ENCODE measurements around the gene TSPAN10.
A peak's percentile ranks its signal among the peaks of the same experiment; 100 is the strongest.

Gene TSPAN10

GRCh38 chr17:81638683-81639082, 1.7 kb downstream of the TSPAN10 start:
- Histone ChIP-seq H3K36me3 (ENCODE audit: control insufficient read depth, insufficient read depth, low read length, severe bottlenecking) (no peaks in the 10 kb centered on the region), H3K9me3 (ENCODE audit: control insufficient read depth, low read length) (no peaks in the 10 kb centered on the region), H3K4me1 (ENCODE audit: control insufficient read depth, insufficient read depth, low read length) (peaks cover 11% of the 10 kb centered on the region), H3K27me3 (replicated peaks; ENCODE audit: control insufficient read depth, insufficient read depth, low read length) (no peaks in the 10 kb centered on the region), H3K9ac (ENCODE audit: low read length) (no peak overlapping the region), H3K4me3 (ENCODE audit: low read length) (no peak overlapping the region)
- no peak for DNase-seq (ENCODE audit: low read depth)

- no peaks in the 10 kb centered on the region for H3K36me3 ChIP-seq (ENCODE audit: control insufficient read depth, insufficient read depth, low read length, severe bottlenecking)
- peaks cover 11% of the 10 kb centered on the region for H3K4me1 ChIP-seq (ENCODE audit: control insufficient read depth, insufficient read depth, low read length)
- H3K4me3 ChIP-seq (ENCODE audit: low read length): no peak overlapping the region
- no peaks in the 10 kb centered on the region for H3K9me3 ChIP-seq (ENCODE audit: control insufficient read depth, low read length)
- H3K27me3 ChIP-seq (replicated peaks; ENCODE audit: control insufficient read depth, insufficient read depth, low read length): no peaks in the 10 kb centered on the region
- no peak for DNase-seq (ENCODE audit: low read depth)
- no peak overlapping the region for H3K9ac ChIP-seq (ENCODE audit: low read length)
Measured at GRCh38 chr17:81640011-81640410, 3.0 kb downstream of the TSPAN10 start.

GRCh38 chr17:81641825-81642489, 5.0 kb downstream of the TSPAN10 start:
- Histone ChIP-seq H3K4me3 (ENCODE audit: low read length) (no peak overlapping the region), H3K4me1 (ENCODE audit: control insufficient read depth, insufficient read depth, low read length) (peaks cover 3% of the 10 kb centered on the region), H3K9ac (ENCODE audit: low read length) (no peak overlapping the region), H3K9me3 (ENCODE audit: control insufficient read depth, low read length) (no peaks in the 10 kb centered on the region), H3K36me3 (ENCODE audit: control insufficient read depth, insufficient read depth, low read length, severe bottlenecking) (no peaks in the 10 kb centered on the region), H3K27me3 (replicated peaks; ENCODE audit: control insufficient read depth, insufficient read depth, low read length) (peaks cover 4% of the 10 kb centered on the region)
- peak; percentile 62 for DNase-seq (ENCODE audit: low read depth)

GRCh38 chr17:81644496-81644895, 7.5 kb downstream of the TSPAN10 start:
- Histone ChIP-seq H3K4me3 (ENCODE audit: low read length) (no peak overlapping the region), H3K9me3 (ENCODE audit: control insufficient read depth, low read length) (no peaks in the 10 kb centered on the region)
- DNase-seq (ENCODE audit: low read depth): no peak

GRCh38 chr17:81644976-81645952, 8.3 kb downstream of the TSPAN10 start:
- Histone ChIP-seq H3K27me3 (replicated peaks; ENCODE audit: control insufficient read depth, insufficient read depth, low read length) (peaks cover 18% of the 10 kb centered on the region), H3K4me3 (ENCODE audit: low read length) (no peak overlapping the region), H3K9ac (ENCODE audit: low read length) (no peak overlapping the region), H3K9me3 (ENCODE audit: control insufficient read depth, low read length) (no peaks in the 10 kb centered on the region), H3K4me1 (ENCODE audit: control insufficient read depth, insufficient read depth, low read length) (no peaks in the 10 kb centered on the region), H3K36me3 (ENCODE audit: control insufficient read depth, insufficient read depth, low read length, severe bottlenecking) (no peaks in the 10 kb centered on the region)
- DNase-seq (ENCODE audit: low read depth): no peak

More at GRCh38 chr17:81644496-81644895, 7.5 kb downstream of the TSPAN10 start:
- Histone ChIP-seq H3K9ac (ENCODE audit: low read length) (no peak overlapping the region), H3K27me3 (replicated peaks; ENCODE audit: control insufficient read depth, insufficient read depth, low read length) (peaks cover 18% of the 10 kb centered on the region), H3K4me1 (ENCODE audit: control insufficient read depth, insufficient read depth, low read length) (no peaks in the 10 kb centered on the region), H3K36me3 (ENCODE audit: control insufficient read depth, insufficient read depth, low read length, severe bottlenecking) (no peaks in the 10 kb centered on the region)

- Histone ChIP-seq H3K4me1 (ENCODE audit: control insufficient read depth, insufficient read depth, low read length) (peaks cover 4% of the 10 kb centered on the region), H3K4me3 (ENCODE audit: low read length) (no peak overlapping the region), H3K9me3 (ENCODE audit: control insufficient read depth, low read length) (no peaks in the 10 kb centered on the region), H3K27me3 (replicated peaks; ENCODE audit: control insufficient read depth, insufficient read depth, low read length) (peaks cover 18% of the 10 kb centered on the region), H3K36me3 (ENCODE audit: control insufficient read depth, insufficient read depth, low read length, severe bottlenecking) (no peaks in the 10 kb centered on the region), H3K9ac (ENCODE audit: low read length) (no peak overlapping the region)
- no peak for DNase-seq (ENCODE audit: low read depth)
Measured at GRCh38 chr17:81646869-81647600, 10.0 kb downstream of the TSPAN10 start.

- peaks cover 4% of the 10 kb centered on the region for H3K4me1 ChIP-seq (ENCODE audit: control insufficient read depth, insufficient read depth, low read length)
- no peak overlapping the region for H3K9ac ChIP-seq (ENCODE audit: low read length)
- H3K9me3 ChIP-seq (ENCODE audit: control insufficient read depth, low read length): no peaks in the 10 kb centered on the region
- H3K27me3 ChIP-seq (replicated peaks; ENCODE audit: control insufficient read depth, insufficient read depth, low read length): peaks cover 18% of the 10 kb centered on the region
- DNase-seq (ENCODE audit: low read depth): no peak
- no peak overlapping the region for H3K4me3 ChIP-seq (ENCODE audit: low read length)
- H3K36me3 ChIP-seq (ENCODE audit: control insufficient read depth, insufficient read depth, low read length, severe bottlenecking): no peaks in the 10 kb centered on the region
Measured at GRCh38 chr17:81647640-81648012, 10.6 kb downstream of the TSPAN10 start.

- peaks cover 18% of the 10 kb centered on the region for H3K27me3 ChIP-seq (replicated peaks; ENCODE audit: control insufficient read depth, insufficient read depth, low read length)
- no peak for DNase-seq (ENCODE audit: low read depth)
- H3K9me3 ChIP-seq (ENCODE audit: control insufficient read depth, low read length): no peaks in the 10 kb centered on the region
- no peaks in the 10 kb centered on the region for H3K36me3 ChIP-seq (ENCODE audit: control insufficient read depth, insufficient read depth, low read length, severe bottlenecking)
- no peak overlapping the region for H3K9ac ChIP-seq (ENCODE audit: low read length)
- peaks cover 4% of the 10 kb centered on the region for H3K4me1 ChIP-seq (ENCODE audit: control insufficient read depth, insufficient read depth, low read length)
- no peak overlapping the region for H3K4me3 ChIP-seq (ENCODE audit: low read length)
Measured at GRCh38 chr17:81648013-81648706, 11.2 kb downstream of the TSPAN10 start.

GRCh38 chr17:81648707-81649085, 11.7 kb downstream of the TSPAN10 start:
- no peaks in the 10 kb centered on the region for H3K9me3 ChIP-seq (ENCODE audit: control insufficient read depth, low read length)
- H3K4me3 ChIP-seq (ENCODE audit: low read length): no peak overlapping the region
- H3K27me3 ChIP-seq (replicated peaks; ENCODE audit: control insufficient read depth, insufficient read depth, low read length): peaks cover 18% of the 10 kb centered on the region
- H3K9ac ChIP-seq (ENCODE audit: low read length): no peak overlapping the region
- peaks cover 4% of the 10 kb centered on the region for H3K4me1 ChIP-seq (ENCODE audit: control insufficient read depth, insufficient read depth, low read length)
- H3K36me3 ChIP-seq (ENCODE audit: control insufficient read depth, insufficient read depth, low read length, severe bottlenecking): no peaks in the 10 kb centered on the region
- DNase-seq (ENCODE audit: low read depth): no peak

GRCh38 chr17:81650951-81651350, 14.0 kb downstream of the TSPAN10 start:
- H3K9ac ChIP-seq (ENCODE audit: low read length): no peak overlapping the region
- no peak overlapping the region for H3K4me3 ChIP-seq (ENCODE audit: low read length)
- DNase-seq (ENCODE audit: low read depth): no peak
- H3K4me1 ChIP-seq (ENCODE audit: control insufficient read depth, insufficient read depth, low read length): peaks cover 4% of the 10 kb centered on the region
- peaks cover 18% of the 10 kb centered on the region for H3K27me3 ChIP-seq (replicated peaks; ENCODE audit: control insufficient read depth, insufficient read depth, low read length)
- H3K9me3 ChIP-seq (ENCODE audit: control insufficient read depth, low read length): no peaks in the 10 kb centered on the region
- no peaks in the 10 kb centered on the region for H3K36me3 ChIP-seq (ENCODE audit: control insufficient read depth, insufficient read depth, low read length, severe bottlenecking)

Data from adipocyte (in vitro differentiated cells).